Measurements from ENCODE around the gene RPL22L1.

- TF ChIP-seq CTCF (IDR thresholded peaks at IDR 0.05) (no peak), POLR2AphosphoS5 (IDR thresholded peaks at IDR 0.05) (no peak), POLR2A (IDR thresholded peaks at IDR 0.05) (no peak)
Observed at GRCh38 chr3:170869239-170869590, 780 bp downstream of the RPL22L1 start.
